Effector memory CD4-positive, alpha-beta T cell (primary cell): ENCODE data around the gene HMGB2.

Experiments used
- DNase-seq, 3 donors: peaks; one replicate each; pipeline ENCODE4 v3.0.0-alpha.2; 2020
- H3K27ac ChIP-seq: 2 replicates; pipeline ENCODE4 v1.7.0; 2013; ENCODE audit warnings: mild to moderate bottlenecking, low read length, moderate library complexity; ENCODE audit not compliant: insufficient read depth, poor library complexity, severe bottlenecking
- H3K27me3 ChIP-seq: replicated peaks from 2 replicates; pipeline ENCODE4 v1.7.0; 2013; ENCODE audit warnings: mild to moderate bottlenecking, low read length; ENCODE audit not compliant: insufficient read depth, control insufficient read depth, poor library complexity, severe bottlenecking
- H3K36me3 ChIP-seq: 2 replicates; pipeline ENCODE4 v1.7.0; 2013; ENCODE audit warnings: mild to moderate bottlenecking, low read length, moderate library complexity; ENCODE audit not compliant: control insufficient read depth, insufficient read depth
- H3K4me1 ChIP-seq: 2 replicates; pipeline ENCODE4 v1.7.0; 2013; ENCODE audit warnings: low read length, mild to moderate bottlenecking; ENCODE audit not compliant: control insufficient read depth, insufficient read depth, poor library complexity, severe bottlenecking
- H3K4me3 ChIP-seq: 2 replicates; pipeline ENCODE4 v1.7.0; 2013; ENCODE audit warnings: low read length, low read depth, mild to moderate bottlenecking; ENCODE audit not compliant: insufficient read depth, poor library complexity, severe bottlenecking
- H3K9me3 ChIP-seq: 2 replicates; pipeline ENCODE4 v1.7.0; 2013; ENCODE audit warnings: mild to moderate bottlenecking, low read length, moderate library complexity; ENCODE audit not compliant: control insufficient read depth

Gene HMGB2

DNA sequence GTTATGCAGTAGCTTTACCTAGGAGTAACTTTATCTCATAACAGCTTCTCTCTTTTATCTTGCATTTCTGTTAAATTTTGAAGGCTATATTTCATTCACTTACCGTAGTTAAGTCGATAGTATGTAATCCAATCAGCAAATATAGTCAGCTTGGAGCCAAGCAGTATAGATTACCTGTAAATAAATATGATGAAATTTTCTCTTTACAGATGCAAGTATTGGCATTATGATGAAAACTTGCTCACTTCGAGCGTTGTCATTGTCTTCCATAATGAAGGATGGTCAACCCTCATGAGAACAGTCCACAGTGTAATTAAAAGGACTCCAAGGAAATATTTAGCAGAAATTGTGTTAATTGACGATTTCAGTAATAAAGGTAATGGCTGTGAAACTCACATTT lies 42.3 kb downstream of the HMGB2 start:
- no peak overlapping the region for H3K27ac ChIP-seq
- no peaks in the 10 kb centered on the region for H3K36me3 ChIP-seq
- no peak overlapping the region for H3K4me3 ChIP-seq
- no peaks in the 10 kb centered on the region for H3K9me3 ChIP-seq
- H3K4me1 ChIP-seq, result peaks cover 2% of the 10 kb centered on the region
- no peaks in the 10 kb centered on the region for H3K27me3 ChIP-seq
- no peak for DNase-seq

DNA sequence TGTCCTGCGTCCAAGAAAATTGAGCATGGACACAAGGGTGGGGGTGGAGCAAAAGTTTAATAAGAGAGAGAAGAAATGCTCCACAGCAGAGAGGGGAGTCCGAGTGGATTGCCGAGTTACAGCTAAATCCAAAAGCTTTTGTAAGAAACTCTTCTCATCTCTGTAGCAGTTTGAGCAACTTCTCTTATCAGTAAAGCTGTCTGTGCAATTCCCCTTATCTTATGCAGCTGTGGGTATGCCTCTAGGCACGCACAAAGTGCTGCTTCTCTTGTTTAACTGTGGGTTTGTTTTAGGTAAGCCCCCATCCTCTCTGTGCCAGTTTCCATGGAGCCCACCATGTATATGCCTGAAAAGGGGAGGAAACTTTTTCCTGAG lies 44.8 kb downstream of the HMGB2 start:
- no peaks in the 10 kb centered on the region for H3K27me3 ChIP-seq
- peaks cover 2% of the 10 kb centered on the region for H3K4me1 ChIP-seq
- H3K36me3 ChIP-seq, result no peaks in the 10 kb centered on the region
- no peak overlapping the region for H3K4me3 ChIP-seq
- H3K27ac ChIP-seq, result no peak overlapping the region
- H3K9me3 ChIP-seq, result no peaks in the 10 kb centered on the region
- DNase-seq, result no peak

DNA sequence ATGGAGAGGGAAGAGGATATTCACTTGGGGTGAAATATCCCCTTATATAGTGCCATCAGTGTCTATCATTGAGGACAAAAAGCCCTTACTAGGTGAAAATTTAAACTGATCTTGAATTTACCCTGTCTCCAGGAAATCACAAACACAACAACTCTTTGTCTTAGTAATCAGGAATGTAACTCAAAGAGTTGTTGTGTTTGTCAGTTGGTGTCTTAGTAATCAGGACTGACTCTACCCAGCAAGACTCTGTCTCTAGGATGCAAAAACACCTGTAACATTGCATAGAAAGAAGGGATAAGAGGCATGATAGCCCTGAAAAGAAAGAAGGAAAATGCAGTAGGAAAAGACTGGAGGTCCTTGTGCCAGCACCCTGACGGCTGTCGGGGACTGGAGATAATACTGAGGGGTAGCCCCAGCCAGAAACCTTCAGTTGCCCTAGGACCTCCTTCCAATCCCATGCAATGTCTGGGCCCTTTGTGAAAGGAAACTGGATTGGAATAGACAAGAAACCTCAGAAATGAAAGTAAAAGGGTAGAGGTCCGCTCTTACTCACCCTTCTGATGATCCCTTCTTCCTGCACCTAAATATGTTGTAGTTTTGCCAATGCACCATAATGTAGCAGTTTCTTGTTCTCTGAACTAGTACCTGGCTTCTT lies 45.3 kb downstream of the HMGB2 start:
- no peaks in the 10 kb centered on the region for H3K36me3 ChIP-seq
- no peaks in the 10 kb centered on the region for H3K9me3 ChIP-seq
- H3K27ac ChIP-seq, result no peak overlapping the region
- H3K27me3 ChIP-seq, result no peaks in the 10 kb centered on the region
- no peak for DNase-seq
- H3K4me1 ChIP-seq, result peaks cover 2% of the 10 kb centered on the region
- no peak overlapping the region for H3K4me3 ChIP-seq

DNA sequence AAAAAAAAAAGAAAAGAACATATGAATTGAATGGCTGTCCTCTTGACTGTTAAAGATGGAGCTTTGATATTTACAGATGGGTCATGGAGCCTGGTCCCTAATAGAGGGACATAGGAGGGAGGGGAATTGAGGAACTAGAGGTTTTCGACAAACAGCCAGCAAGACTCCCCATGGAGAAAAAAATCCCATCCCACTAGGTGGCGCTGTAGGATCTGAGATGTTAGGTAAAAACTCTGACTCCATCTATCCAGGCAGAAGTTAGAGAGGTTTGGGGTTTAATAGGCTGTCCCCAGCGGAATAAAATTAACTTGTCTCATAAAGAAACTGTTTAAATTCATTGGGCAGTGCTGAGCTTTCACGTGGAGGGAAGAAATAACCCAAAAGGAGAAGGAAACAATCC lies 45.9 kb downstream of the HMGB2 start:
- Histone ChIP-seq H3K27ac (no peak overlapping the region), H3K9me3 (no peaks in the 10 kb centered on the region), H3K4me1 (peaks cover 2% of the 10 kb centered on the region), H3K4me3 (no peak overlapping the region), H3K27me3 (no peaks in the 10 kb centered on the region), H3K36me3 (no peaks in the 10 kb centered on the region)
- DNase-seq, result peak; percentile 9 to 55 (median 10)

DNA sequence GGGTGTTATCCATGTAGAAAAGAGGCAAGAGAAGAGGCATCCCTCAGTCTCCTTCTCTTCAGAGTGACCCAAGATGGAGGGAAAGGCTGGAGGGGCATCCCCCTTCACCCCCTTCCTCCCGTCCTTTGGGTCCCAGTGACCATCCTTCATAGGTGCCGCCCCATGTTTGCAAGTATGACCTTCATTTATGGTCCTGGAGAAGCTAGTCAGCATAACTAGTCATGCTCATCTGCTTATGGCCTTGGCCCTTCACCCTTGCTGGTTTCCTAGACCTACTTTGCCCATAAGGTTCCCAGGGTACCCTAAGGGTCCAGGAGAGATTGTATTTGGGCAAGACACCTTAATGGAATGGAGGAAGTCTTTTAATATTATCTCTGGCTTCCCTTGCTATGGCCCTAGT lies 46.7 kb downstream of the HMGB2 start:
- DNase-seq, result no peak
- Histone ChIP-seq H3K9me3 (no peaks in the 10 kb centered on the region), H3K4me3 (no peak overlapping the region), H3K4me1 (peaks cover 2% of the 10 kb centered on the region), H3K27ac (no peak overlapping the region), H3K27me3 (no peaks in the 10 kb centered on the region), H3K36me3 (no peaks in the 10 kb centered on the region)

DNA sequence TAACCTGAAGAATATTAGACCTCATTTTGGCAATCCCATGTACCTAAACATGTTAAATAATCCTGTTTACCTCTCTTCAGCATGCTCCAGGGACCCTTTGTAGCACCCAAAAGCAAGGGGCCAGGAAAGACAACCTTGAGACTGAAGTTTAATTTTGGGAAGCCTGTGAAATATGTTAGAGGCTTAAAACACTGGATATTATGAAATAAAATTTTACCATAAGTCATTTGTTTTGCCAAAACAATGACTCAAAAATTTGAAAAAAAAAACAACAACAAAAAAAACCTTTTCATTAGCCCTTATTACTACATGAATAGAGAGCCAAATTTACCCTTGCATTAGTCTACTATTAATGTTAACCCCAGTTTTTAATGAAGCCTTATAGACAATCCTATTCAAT lies 49.7 kb downstream of the HMGB2 start:
- H3K9me3 ChIP-seq, result no peaks in the 10 kb centered on the region
- H3K4me1 ChIP-seq, result peaks cover 2% of the 10 kb centered on the region
- no peak overlapping the region for H3K27ac ChIP-seq
- DNase-seq, result no peak
- H3K27me3 ChIP-seq, result no peaks in the 10 kb centered on the region
- no peaks in the 10 kb centered on the region for H3K36me3 ChIP-seq
- H3K4me3 ChIP-seq, result no peak overlapping the region

DNA sequence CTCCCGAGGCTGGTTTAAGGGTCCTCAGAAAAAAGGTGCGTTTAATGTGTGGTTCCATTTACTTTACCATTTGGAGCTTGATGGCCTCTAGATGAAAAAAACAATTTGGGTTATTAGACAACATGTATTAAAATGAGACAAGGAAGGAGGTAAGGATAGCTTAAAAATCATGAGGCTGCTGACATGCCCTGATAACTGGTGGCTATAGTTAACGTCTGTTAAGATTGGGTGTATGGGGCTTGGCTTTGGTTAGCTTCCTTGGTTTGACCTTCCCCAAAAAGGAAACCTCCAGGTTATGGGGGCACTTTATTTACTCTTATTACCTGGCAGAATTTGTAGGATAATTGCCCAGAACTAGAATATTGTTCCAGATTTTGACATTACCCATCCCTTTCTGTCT lies 51.5 kb downstream of the HMGB2 start:
- Histone ChIP-seq H3K4me1 (no peaks in the 10 kb centered on the region), H3K4me3 (no peak overlapping the region), H3K27me3 (no peaks in the 10 kb centered on the region), H3K27ac (no peak overlapping the region), H3K36me3 (no peaks in the 10 kb centered on the region), H3K9me3 (no peaks in the 10 kb centered on the region)
- no peak for DNase-seq

DNA sequence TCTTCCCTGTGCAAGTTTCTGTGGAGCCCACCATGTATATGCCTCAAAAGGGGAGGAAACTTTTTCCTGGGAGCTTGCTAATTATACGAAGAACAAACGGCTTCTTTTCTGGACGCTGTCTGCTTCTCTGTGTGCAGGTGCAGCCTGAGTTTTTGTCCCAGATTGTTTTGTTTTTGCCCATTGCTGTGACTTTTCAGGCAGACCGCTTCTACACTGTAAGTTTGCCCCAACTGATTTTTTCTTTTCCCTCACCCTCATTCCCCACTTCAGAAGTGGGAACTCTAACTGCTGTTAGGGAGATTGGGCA lies 51.9 kb downstream of the HMGB2 start:
- no peaks in the 10 kb centered on the region for H3K9me3 ChIP-seq
- DNase-seq, result no peak
- H3K4me1 ChIP-seq, result no peaks in the 10 kb centered on the region
- no peak overlapping the region for H3K27ac ChIP-seq
- no peaks in the 10 kb centered on the region for H3K27me3 ChIP-seq
- H3K4me3 ChIP-seq, result no peak overlapping the region
- H3K36me3 ChIP-seq, result no peaks in the 10 kb centered on the region

DNA sequence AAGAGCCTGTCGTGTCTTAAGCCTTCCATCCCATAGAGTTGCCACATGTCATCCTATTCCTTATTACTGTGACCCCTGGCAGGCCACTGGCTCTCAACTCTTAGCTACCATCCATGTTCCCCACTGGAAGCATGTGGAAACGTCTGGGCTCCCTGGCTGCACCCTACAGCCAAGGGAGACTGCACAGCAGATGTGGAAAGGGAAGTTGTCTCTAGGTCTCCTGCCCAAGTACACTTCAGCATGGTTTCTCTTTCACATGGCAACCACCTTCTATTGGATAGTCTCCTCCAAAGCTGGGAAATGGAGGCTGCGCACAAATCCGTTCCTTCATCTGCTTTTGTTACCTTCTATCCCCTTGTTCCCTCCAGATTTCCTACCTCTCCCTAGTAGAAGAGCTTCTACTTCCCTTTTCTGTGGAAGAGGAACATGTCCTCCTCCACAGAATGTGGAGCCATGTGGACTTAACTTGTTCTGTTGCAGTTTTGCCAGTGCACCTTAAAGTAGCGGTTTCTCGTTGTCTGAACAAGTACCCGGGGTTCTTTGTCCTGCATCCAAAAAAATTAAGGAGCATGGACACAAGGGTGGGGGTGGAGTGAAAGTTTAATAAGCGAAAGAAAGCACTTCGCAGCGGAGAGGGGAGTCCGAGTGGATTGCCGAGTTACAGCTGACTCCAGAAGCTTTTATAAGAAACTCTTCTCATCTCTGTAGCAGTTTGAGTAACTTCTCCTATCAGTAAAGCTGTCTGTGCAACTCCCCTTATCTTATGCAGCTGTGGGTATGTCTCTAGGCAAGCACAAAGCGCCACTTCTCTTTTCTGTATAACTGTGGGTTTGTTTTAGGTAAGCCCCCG lies 52.5 kb downstream of the HMGB2 start:
- H3K9me3 ChIP-seq, result no peaks in the 10 kb centered on the region
- H3K27me3 ChIP-seq, result no peaks in the 10 kb centered on the region
- no peak for DNase-seq
- H3K36me3 ChIP-seq, result no peaks in the 10 kb centered on the region
- no peak overlapping the region for H3K27ac ChIP-seq
- no peak overlapping the region for H3K4me3 ChIP-seq
- H3K4me1 ChIP-seq, result no peaks in the 10 kb centered on the region
